Measurements from ENCODE around the gene DSG2. TPM values are rescaled to one million over a fixed set of nuclear protein-coding genes. Genes with fewer than 3 reads are reported as not detected.
A peak's percentile ranks its signal among the peaks of the same experiment; 100 is the strongest.
"Not testable (repeated sequence)": the region's sequence is repeated elsewhere in the genome, so short reads cannot be mapped to it uniquely, and the experiment has no call there.

DSG2 gene
- polyA plus RNA-seq, 1 donor from 2014 or later: 0.94 TPM

- H3K9ac ChIP-seq (ENCODE audit: low read length): no peak overlapping the region
- TF ChIP-seq EP300 (conservative IDR thresholded peaks at IDR 0.05; ENCODE audit: poor library complexity, severe bottlenecking): no peak
- no peak for TF ChIP-seq MXI1 (conservative IDR thresholded peaks at IDR 0.05; ENCODE audit: poor library complexity, severe bottlenecking)
- peak; percentile 12 for TF ChIP-seq CTCF (IDR thresholded peaks at IDR 0.05; ENCODE audit: poor library complexity, severe bottlenecking)
- peak; percentile 12 for TF ChIP-seq RAD21 (conservative IDR thresholded peaks at IDR 0.05)
- no peaks in the 10 kb centered on the region for H3K36me3 ChIP-seq (ENCODE audit: insufficient read depth, low read length)
- H3F3A ChIP-seq (ENCODE audit: insufficient read depth, low read length, poor library complexity, severe bottlenecking): no peaks in the 10 kb centered on the region
- no peaks in the 10 kb centered on the region for H3K79me2 ChIP-seq (replicated peaks; ENCODE audit: insufficient read depth, low read length)
- no peaks in the 10 kb centered on the region for H4K20me1 ChIP-seq (ENCODE audit: insufficient read depth)
- no peak overlapping the region for H3K4me2 ChIP-seq (ENCODE audit: low read length)
- H3K9me2 ChIP-seq (ENCODE audit: insufficient read depth, low read length): no peaks in the 10 kb centered on the region
- no peak overlapping the region for H3K27ac ChIP-seq (ENCODE audit: low read length)
- no peak overlapping the region for H2AFZ ChIP-seq (ENCODE audit: low read depth, low read length)
- no peaks in the 10 kb centered on the region for H3K9me3 ChIP-seq (ENCODE audit: low read length)
- H3K27me3 ChIP-seq (ENCODE audit: insufficient read depth, low read depth, low read length): no peaks in the 10 kb centered on the region
- no peak overlapping the region for H3K4me3 ChIP-seq (ENCODE audit: low read length)
Observed at GRCh38 chr18:31506024-31506742, 8.2 kb downstream of the DSG2 start.

- not testable (repeated sequence) for H3K79me2 ChIP-seq (replicated peaks; ENCODE audit: insufficient read depth, low read length); H3K4me2 ChIP-seq (ENCODE audit: low read length); H3K27me3 ChIP-seq (ENCODE audit: insufficient read depth, low read depth, low read length); H3F3A ChIP-seq (ENCODE audit: insufficient read depth, low read length, poor library complexity, severe bottlenecking); H3K9me2 ChIP-seq (ENCODE audit: insufficient read depth, low read length); H4K20me1 ChIP-seq (ENCODE audit: insufficient read depth); H3K9me3 ChIP-seq (ENCODE audit: low read length); H3K9ac ChIP-seq (ENCODE audit: low read length); H3K4me3 ChIP-seq (ENCODE audit: low read length); H3K27ac ChIP-seq (ENCODE audit: low read length); H3K36me3 ChIP-seq (ENCODE audit: insufficient read depth, low read length); H2AFZ ChIP-seq (ENCODE audit: low read depth, low read length)
Observed at GRCh38 chr18:31507124-31507523, 9.1 kb downstream of the DSG2 start.

GRCh38 chr18:31508781-31509180 is 10.8 kb downstream of the DSG2 start:
- TF ChIP-seq EP300 (conservative IDR thresholded peaks at IDR 0.05; ENCODE audit: poor library complexity, severe bottlenecking): no peak
- TF ChIP-seq TAF1 (IDR thresholded peaks at IDR 0.05; ENCODE audit: low read depth): no peak
- TF ChIP-seq CTCF (IDR thresholded peaks at IDR 0.05; ENCODE audit: poor library complexity, severe bottlenecking): no peak
- TF ChIP-seq POLR2AphosphoS5 (IDR thresholded peaks at IDR 0.05): no peak
- no peak for TF ChIP-seq SMC3 (conservative IDR thresholded peaks at IDR 0.05; ENCODE audit: poor library complexity)
- TF ChIP-seq RAD21 (conservative IDR thresholded peaks at IDR 0.05): no peak
- no peak for TF ChIP-seq MXI1 (conservative IDR thresholded peaks at IDR 0.05; ENCODE audit: poor library complexity, severe bottlenecking)
- no peak for TF ChIP-seq EZH2 (IDR thresholded peaks at IDR 0.05; ENCODE audit: borderline replicate concordance, insufficient read depth, low read length, poor library complexity, severe bottlenecking)
- no peak for TF ChIP-seq REST (IDR thresholded peaks at IDR 0.05; ENCODE audit: borderline replicate concordance)
- Histone ChIP-seq H3K36me3 (ENCODE audit: insufficient read depth, low read length) (no peaks in the 10 kb centered on the region), H2AFZ (ENCODE audit: low read depth, low read length) (no peak overlapping the region), H3K4me3 (ENCODE audit: low read length) (no peak overlapping the region), H3K79me2 (replicated peaks; ENCODE audit: insufficient read depth, low read length) (no peaks in the 10 kb centered on the region), H3K27ac (ENCODE audit: low read length) (no peak overlapping the region), H3K9ac (ENCODE audit: low read length) (no peak overlapping the region), H4K20me1 (ENCODE audit: insufficient read depth) (no peaks in the 10 kb centered on the region), H3K9me2 (ENCODE audit: insufficient read depth, low read length) (no peaks in the 10 kb centered on the region), H3K9me3 (ENCODE audit: low read length) (no peaks in the 10 kb centered on the region), H3K4me2 (ENCODE audit: low read length) (no peak overlapping the region), H3F3A (ENCODE audit: insufficient read depth, low read length, poor library complexity, severe bottlenecking) (no peaks in the 10 kb centered on the region), H3K27me3 (ENCODE audit: insufficient read depth, low read depth, low read length) (no peaks in the 10 kb centered on the region)
